Measurements from ENCODE around the gene CNKSR2. TPM values are rescaled to one million over a fixed set of nuclear protein-coding genes. Genes with fewer than 3 reads are reported as not detected.

The CNKSR2 gene
- total RNA-seq, 1 experiment from 2014 or later = 52.9 TPM

DNA sequence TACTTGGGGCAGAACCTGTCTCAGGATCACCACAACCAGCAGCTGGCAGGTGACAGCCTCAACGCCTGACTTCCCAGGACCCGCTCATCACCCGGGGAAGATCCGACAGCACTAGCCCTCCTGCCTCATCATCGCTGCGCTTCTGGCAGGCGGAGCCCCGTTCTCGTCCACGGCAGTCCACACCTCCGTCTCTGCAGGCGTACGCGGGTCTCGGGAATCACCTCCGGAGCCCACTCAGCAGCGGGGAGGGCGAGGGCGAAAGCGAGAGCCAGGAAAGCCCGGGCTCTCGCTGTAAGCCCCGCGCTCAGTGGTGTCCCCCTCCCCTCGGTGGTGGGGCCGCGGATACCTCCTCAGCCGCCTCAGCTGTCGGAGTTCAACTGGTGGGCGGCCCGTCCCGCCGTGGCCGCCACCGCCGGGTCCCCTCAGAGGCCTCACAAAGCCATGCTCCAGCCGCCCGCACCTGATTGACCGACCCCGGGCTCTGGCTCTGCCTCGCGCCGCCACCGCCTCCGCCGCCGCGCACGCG lies 518 bp upstream of the CNKSR2 start:
- Histone ChIP-seq H4K5ac (ENCODE audit: insufficient read length, low read depth, low read length) (no peak overlapping the region), H2BK120ac (ENCODE audit: low read depth, low read length, poor library complexity, severe bottlenecking) (no peak overlapping the region), H4K91ac (ENCODE audit: insufficient read length, low read depth, low read length) (no peak overlapping the region), H3K4ac (ENCODE audit: low read depth, low read length) (no peak overlapping the region), H3K56ac (ENCODE audit: insufficient read length, low read depth, low read length) (no peak overlapping the region), H3K79me2 (ENCODE audit: insufficient read depth, low read length) (no peaks in the 10 kb centered on the region), H2BK20ac (ENCODE audit: low read depth, low read length, poor library complexity, severe bottlenecking) (no peak overlapping the region), H3K23ac (ENCODE audit: insufficient read length, low read depth, low read length) (no peak overlapping the region), H3K23me2 (ENCODE audit: insufficient read length, low read depth, low read length, poor library complexity, severe bottlenecking) (peaks cover 15% of the 10 kb centered on the region), H3K9ac (ENCODE audit: extremely low read depth, insufficient read length, low read length) (peak overlapping the region; percentile 38), H3K27ac (ENCODE audit: insufficient read length, low read depth, low read length) (no peak overlapping the region), H3K4me2 (ENCODE audit: insufficient read depth, insufficient read length, low read length) (peak overlapping the region; percentile 65), H3K14ac (ENCODE audit: insufficient read depth, low read length) (no peak overlapping the region; the same call in 1 of the 2 replicates), H3K9me3 (ENCODE audit: control insufficient read depth, low read depth, low read length) (no peaks in the 10 kb centered on the region), H3T11ph (ENCODE audit: low read length) (no peak overlapping the region), H2AK5ac (ENCODE audit: insufficient read length, low read length) (no peak overlapping the region), H3K4me1 (ENCODE audit: insufficient read depth, low read length) (no peaks in the 10 kb centered on the region), H3K18ac (ENCODE audit: insufficient read length, low read depth, low read length) (no peak overlapping the region), H2AFZ (ENCODE audit: low read length) (no peak overlapping the region), H3K79me1 (ENCODE audit: insufficient read depth, low read depth, low read length, poor library complexity, severe bottlenecking) (no peaks in the 10 kb centered on the region), H2BK5ac (ENCODE audit: insufficient read length, low read length) (no peak overlapping the region), H2BK12ac (ENCODE audit: insufficient read length, low read depth, low read length) (no peak overlapping the region), H4K20me1 (ENCODE audit: control insufficient read depth, insufficient read depth, insufficient read length) (no peaks in the 10 kb centered on the region), H4K8ac (replicated peaks; ENCODE audit: insufficient read length, low read depth, low read length) (no peak overlapping the region), H2BK15ac (ENCODE audit: low read depth, low read length) (no peak overlapping the region), H3K27me3 (ENCODE audit: insufficient read depth, low read length) (no peaks in the 10 kb centered on the region)
- Mint-ChIP-seq H3K4me3 (peak overlapping the region; percentile 69 to 75), H3K9me3 (peaks cover 0 to 23% of the 10 kb centered on the region in 2 experiments; a peak in 3 of 5 replicates), H3K27ac (no peak overlapping the region), H3K27me3 (ENCODE audit: low read depth) (peaks cover 21% of the 10 kb centered on the region), H3K4me1 (peaks cover 13 to 34% of the 10 kb centered on the region in 2 experiments), H3K36me3 (ENCODE audit: insufficient read depth in 1 of 3, low read depth in 3 of 3) (peaks cover 0 to 3% (median 0%) of the 10 kb centered on the region in 3 experiments; a peak in 2 of 7 replicates)
- WGBS (ENCODE audit: extremely low coverage, insufficient read length, low lambda C conversion rate) = no CpG with 5 or more reads among the region's 50 CpGs
- DNase-seq = peak; percentile 28
- TF ChIP-seq, protein P1, sequence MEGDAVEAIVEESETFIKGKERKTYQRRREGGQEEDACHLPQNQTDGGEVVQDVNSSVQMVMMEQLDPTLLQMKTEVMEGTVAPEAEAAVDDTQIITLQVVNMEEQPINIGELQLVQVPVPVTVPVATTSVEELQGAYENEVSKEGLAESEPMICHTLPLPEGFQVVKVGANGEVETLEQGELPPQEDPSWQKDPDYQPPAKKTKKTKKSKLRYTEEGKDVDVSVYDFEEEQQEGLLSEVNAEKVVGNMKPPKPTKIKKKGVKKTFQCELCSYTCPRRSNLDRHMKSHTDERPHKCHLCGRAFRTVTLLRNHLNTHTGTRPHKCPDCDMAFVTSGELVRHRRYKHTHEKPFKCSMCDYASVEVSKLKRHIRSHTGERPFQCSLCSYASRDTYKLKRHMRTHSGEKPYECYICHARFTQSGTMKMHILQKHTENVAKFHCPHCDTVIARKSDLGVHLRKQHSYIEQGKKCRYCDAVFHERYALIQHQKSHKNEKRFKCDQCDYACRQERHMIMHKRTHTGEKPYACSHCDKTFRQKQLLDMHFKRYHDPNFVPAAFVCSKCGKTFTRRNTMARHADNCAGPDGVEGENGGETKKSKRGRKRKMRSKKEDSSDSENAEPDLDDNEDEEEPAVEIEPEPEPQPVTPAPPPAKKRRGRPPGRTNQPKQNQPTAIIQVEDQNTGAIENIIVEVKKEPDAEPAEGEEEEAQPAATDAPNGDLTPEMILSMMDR (conservative IDR thresholded peaks at IDR 0.05) = no peak
